Prostate gland (tissue), 2 donors: Measurements from ENCODE around the gene CEP97. TPM values are rescaled to one million over a fixed set of nuclear protein-coding genes. Genes with fewer than 3 reads are reported as not detected.

Experiments
- DNase-seq: peaks from one replicate; pipeline ENCODE4 v3.0.0-alpha.2; 2019; ENCODE audit warnings: low spot score
- H3K27ac ChIP-seq, 2 donors: fragments of 200-600 bp; sonication (generic); 2 replicates each; pipeline ENCODE4 v1.5.1; 2017 to 2019
- H3K27me3 ChIP-seq: fragments of 200-600 bp; sonication (generic); replicated peaks from 2 replicates; pipeline ENCODE4 v1.5.1; 2019; ENCODE audit not compliant: insufficient read depth
- H3K36me3 ChIP-seq, 2 donors: fragments of 200-600 bp; sonication (generic); 1 replicate in 1 of 2; 2 replicates in 1 of 2; pipeline versions ENCODE4 v1.5.1 to v1.8.1; 2017 to 2019
- H3K4me1 ChIP-seq: fragments of 200-600 bp; sonication (generic); replicated peaks from 2 replicates; pipeline ENCODE4 v1.5.1; 2019
- H3K4me3 ChIP-seq, 2 donors: fragments of 200-600 bp; sonication (generic); 2 replicates each; pipeline ENCODE4 v1.5.1; 2017 to 2019
- H3K9me3 ChIP-seq: fragments of 200-600 bp; sonication (generic); 2 replicates; pipeline ENCODE4 v1.5.1; 2017
- CTCF ChIP-seq, 4 experiments: fragments of 200-600 bp in 2 of 4; fragments of 450-650 bp in 2 of 4; sonication (generic) in 2 of 4; IDR thresholded peaks; 1 replicate in 3 of 4; 2 replicates in 1 of 4; pipeline ENCODE4 v1.5.1; 2016 to 2019; ENCODE audit warnings: antibody characterized with exemption in 4 of 4, mild to moderate bottlenecking in 2 of 4, moderate library complexity in 2 of 4
- POLR2A ChIP-seq: fragments of 450-650 bp; IDR thresholded peaks from one replicate; pipeline ENCODE4 v1.6.1; 2016; ENCODE audit warnings: antibody characterized with exemption, mild to moderate bottlenecking
- POLR2AphosphoS5 ChIP-seq: sonication (generic); formaldehyde crosslinking; IDR thresholded peaks from one replicate; pipeline ENCODE4 v1.6.1; 2017; ENCODE audit warnings: antibody characterized with exemption
- whole genome bisulfite sequencing: methylation state at CpG from one replicate; pipeline ENCODE4 v1.1.5; 2018; 5-methylcytosine and 5-hydroxymethylcytosine counted together
- intact Hi-C: fragments of 100-400 bp; cut with DNase I; formaldehyde crosslinking; loops from one replicate; pipeline ENCODE4 v1.14.2; 2022
- total RNA-seq, 2 donors: library from RNA; depleted of rRNA; stranded (reverse); fragments of >200 nt; gene quantifications; one replicate each; pipeline ENCODE4 v1.1.0, GENCODE V29; 2016

The CEP97 gene
- total RNA-seq, 2 donors from 2014 or later, result 5.5 to 14.7 TPM

GRCh38 chr3:101819649-101820206 lies 95.3 kb downstream of the CEP97 start:
- no peaks in the 10 kb centered on the region for H3K27me3 ChIP-seq
- H3K4me1 ChIP-seq, result no peaks in the 10 kb centered on the region
- H3K4me3 ChIP-seq, result no peak overlapping the region
- no peak for TF ChIP-seq CTCF (IDR thresholded peaks at IDR 0.05)
- TF ChIP-seq POLR2A, result no peak
- no peak for TF ChIP-seq POLR2AphosphoS5
- no peaks in the 10 kb centered on the region for H3K9me3 ChIP-seq
- 91% methylated on average over 2 of the region's 2 CpGs for WGBS
- no peak for DNase-seq
- no peaks in the 10 kb centered on the region for H3K36me3 ChIP-seq
- intact Hi-C loops, result loop anchor here (10.0 kb wide), 2 partner anchors 315 to 715 kb away; no protein-coding TSS in a partner anchor
- no peak overlapping the region for H3K27ac ChIP-seq

Other genes with a start within 250 kb of the CEP97 start
- gene SENP7, start 211.4 kb upstream of the CEP97 start, total RNA-seq, result 10 to 100 TPM; 16.4 to 22.7 TPM
- 10 to 100 TPM; 13.7 to 13.9 TPM for gene TRMT10C, start 162.7 kb upstream of the CEP97 start, total RNA-seq
- 10 to 100 TPM; 59.2 to 92.9 TPM for gene PCNP, start 150.4 kb upstream of the CEP97 start, total RNA-seq
- gene ZBTB11, start 47.5 kb upstream of the CEP97 start, total RNA-seq, result 10 to 100 TPM; 20.5 to 21.2 TPM
- 1,000 to 10,000 TPM in 1 of 2 donors, 100 to 1,000 TPM in 1; 839 to 1,589 TPM for gene RPL24, start 37.9 kb upstream of the CEP97 start, total RNA-seq
- gene NXPE3, start 54.6 kb downstream of the CEP97 start, total RNA-seq, result 10 to 100 TPM in 1 of 2 donors, 1 to 10 TPM in 1; 7.8 to 14.1 TPM
- gene NFKBIZ, start 124.9 kb downstream of the CEP97 start, total RNA-seq, result 10 to 100 TPM; 25.7 to 38.3 TPM